KMS-11 (cell line): ENCODE results near the gene UBASH3B.

Source experiments
- H2AFZ ChIP-seq: fragments of 200-600 bp; sonication (generic); 2 replicates; pipeline ENCODE4 v1.6.1; 2016; ENCODE audit warnings: antibody characterized with exemption, mixed run types, low read depth
- H3K27ac ChIP-seq: fragments of 200-600 bp; sonication (generic); 2 replicates; pipeline ENCODE4 v1.6.1; 2016; ENCODE audit warnings: mild to moderate bottlenecking, mixed run types
- H3K27me3 ChIP-seq: fragments of 200-600 bp; sonication (generic); 2 replicates; pipeline ENCODE4 v1.6.1; 2017; ENCODE audit warnings: mild to moderate bottlenecking, low read depth, mixed run types, moderate library complexity; ENCODE audit not compliant: insufficient read depth
- H3K36me3 ChIP-seq: fragments of 200-600 bp; sonication (generic); 2 replicates; pipeline ENCODE4 v1.6.1; 2017; ENCODE audit warnings: mild to moderate bottlenecking, mixed run types; ENCODE audit not compliant: insufficient read depth
- H3K4me1 ChIP-seq: fragments of 200-600 bp; sonication (generic); 2 replicates; pipeline ENCODE4 v1.6.1; 2016; ENCODE audit warnings: mild to moderate bottlenecking, low read depth, mixed run types; ENCODE audit not compliant: poor library complexity, severe bottlenecking
- H3K4me2 ChIP-seq: fragments of 200-600 bp; sonication (generic); 2 replicates; pipeline ENCODE4 v1.7.0; 2016; ENCODE audit warnings: mild to moderate bottlenecking, mixed run types
- H3K4me3 ChIP-seq: fragments of 200-600 bp; sonication (generic); IDR thresholded peaks from 2 replicates; pipeline ENCODE4 v1.6.1; 2017; ENCODE audit warnings: low read depth, low read length, mixed read lengths; ENCODE audit not compliant: insufficient read depth
- H3K79me2 ChIP-seq: fragments of 200-600 bp; sonication (generic); 2 replicates; pipeline ENCODE4 v1.6.1; 2016; ENCODE audit warnings: low read depth, mixed run types; ENCODE audit not compliant: insufficient read depth
- H3K9ac ChIP-seq: fragments of 200-600 bp; sonication (generic); 2 replicates; pipeline ENCODE4 v1.6.1; 2016; ENCODE audit warnings: mild to moderate bottlenecking, mixed run types
- H4K20me1 ChIP-seq: fragments of 200-600 bp; sonication (generic); 2 replicates; pipeline ENCODE4 v1.6.1; 2016; ENCODE audit warnings: mild to moderate bottlenecking, mixed run types; ENCODE audit not compliant: insufficient read depth
- TF ChIP-seq, protein P1 (sequence below): fragments of 200-600 bp; sonication (generic); conservative IDR thresholded peaks from 2 replicates; pipeline ENCODE4 v1.6.1; 2017; ENCODE audit warnings: low read depth, mild to moderate bottlenecking, antibody characterized with exemption, low read length, moderate library complexity, mixed read lengths

UBASH3B gene

GRCh38 chr11:122764371-122765090 is 109.0 kb downstream of the UBASH3B start:
- Histone ChIP-seq H3K27me3 (no peaks in the 10 kb centered on the region), H3K4me1 (no peaks in the 10 kb centered on the region), H3K4me2 (no peak overlapping the region), H3K79me2 (no peaks in the 10 kb centered on the region), H2AFZ (no peak overlapping the region), H3K9ac (no peak overlapping the region), H4K20me1 (no peaks in the 10 kb centered on the region), H3K27ac (no peak overlapping the region), H3K36me3 (no peaks in the 10 kb centered on the region), H3K4me3 (no peak overlapping the region)
- TF ChIP-seq, protein P1, sequence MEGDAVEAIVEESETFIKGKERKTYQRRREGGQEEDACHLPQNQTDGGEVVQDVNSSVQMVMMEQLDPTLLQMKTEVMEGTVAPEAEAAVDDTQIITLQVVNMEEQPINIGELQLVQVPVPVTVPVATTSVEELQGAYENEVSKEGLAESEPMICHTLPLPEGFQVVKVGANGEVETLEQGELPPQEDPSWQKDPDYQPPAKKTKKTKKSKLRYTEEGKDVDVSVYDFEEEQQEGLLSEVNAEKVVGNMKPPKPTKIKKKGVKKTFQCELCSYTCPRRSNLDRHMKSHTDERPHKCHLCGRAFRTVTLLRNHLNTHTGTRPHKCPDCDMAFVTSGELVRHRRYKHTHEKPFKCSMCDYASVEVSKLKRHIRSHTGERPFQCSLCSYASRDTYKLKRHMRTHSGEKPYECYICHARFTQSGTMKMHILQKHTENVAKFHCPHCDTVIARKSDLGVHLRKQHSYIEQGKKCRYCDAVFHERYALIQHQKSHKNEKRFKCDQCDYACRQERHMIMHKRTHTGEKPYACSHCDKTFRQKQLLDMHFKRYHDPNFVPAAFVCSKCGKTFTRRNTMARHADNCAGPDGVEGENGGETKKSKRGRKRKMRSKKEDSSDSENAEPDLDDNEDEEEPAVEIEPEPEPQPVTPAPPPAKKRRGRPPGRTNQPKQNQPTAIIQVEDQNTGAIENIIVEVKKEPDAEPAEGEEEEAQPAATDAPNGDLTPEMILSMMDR = no peak

GRCh38 chr11:122765487-122766131 is 110.1 kb downstream of the UBASH3B start:
- H3K9ac ChIP-seq = no peak overlapping the region
- H3K4me2 ChIP-seq = no peak overlapping the region
- no peak overlapping the region for H3K27ac ChIP-seq
- H2AFZ ChIP-seq = no peak overlapping the region
- no peaks in the 10 kb centered on the region for H3K79me2 ChIP-seq
- H3K36me3 ChIP-seq = no peaks in the 10 kb centered on the region
- no peak overlapping the region for H3K4me3 ChIP-seq
- no peaks in the 10 kb centered on the region for H3K4me1 ChIP-seq
- no peaks in the 10 kb centered on the region for H3K27me3 ChIP-seq
- H4K20me1 ChIP-seq = no peaks in the 10 kb centered on the region
- TF ChIP-seq, protein P1 = no peak

DNA sequence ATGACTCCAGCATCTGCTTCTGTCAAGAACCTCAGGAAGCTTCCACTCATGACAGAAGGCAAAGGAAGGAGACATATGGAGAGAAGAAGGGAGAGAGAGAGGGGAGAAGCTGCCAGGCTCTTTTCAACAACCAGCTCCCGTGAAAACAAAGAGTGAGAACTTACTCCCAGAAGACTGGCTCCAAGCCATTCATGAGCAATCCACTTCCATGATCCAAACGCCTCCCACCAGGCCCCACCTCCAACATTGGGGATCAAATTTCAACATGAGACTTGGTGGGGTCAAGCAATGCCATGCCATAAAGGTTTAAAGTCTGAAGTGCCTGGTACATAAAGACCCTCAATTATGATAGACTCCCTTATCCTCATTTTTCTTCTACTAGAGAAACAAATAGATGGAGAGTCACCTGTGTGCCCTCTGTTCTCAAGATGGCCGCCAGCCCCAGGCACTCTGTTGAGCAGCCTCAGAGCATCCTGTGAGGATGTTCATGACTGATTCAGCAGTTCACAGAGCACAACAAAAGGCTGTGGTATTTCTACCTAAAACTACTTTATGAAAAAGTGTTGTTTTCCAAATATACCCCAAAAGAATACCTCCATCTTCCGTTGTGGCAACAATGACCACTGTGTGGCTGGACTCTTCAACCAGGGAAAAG is 113.7 kb downstream of the UBASH3B start:
- TF ChIP-seq, protein P1 = no peak
- H3K27me3 ChIP-seq = no peaks in the 10 kb centered on the region
- H3K79me2 ChIP-seq = no peaks in the 10 kb centered on the region
- H3K36me3 ChIP-seq = no peaks in the 10 kb centered on the region
- no peak overlapping the region for H3K4me2 ChIP-seq
- H4K20me1 ChIP-seq = no peaks in the 10 kb centered on the region
- H3K9ac ChIP-seq = no peak overlapping the region
- no peaks in the 10 kb centered on the region for H3K4me1 ChIP-seq
- no peak overlapping the region for H2AFZ ChIP-seq
- no peak overlapping the region for H3K4me3 ChIP-seq
- no peak overlapping the region for H3K27ac ChIP-seq

GRCh38 chr11:122772945-122773344 is 117.4 kb downstream of the UBASH3B start:
- Histone ChIP-seq H2AFZ (no peak overlapping the region), H3K4me2 (no peak overlapping the region), H3K27ac (no peak overlapping the region), H3K27me3 (no peaks in the 10 kb centered on the region), H3K79me2 (no peaks in the 10 kb centered on the region), H3K36me3 (no peaks in the 10 kb centered on the region), H3K4me1 (no peaks in the 10 kb centered on the region), H3K4me3 (no peak overlapping the region), H4K20me1 (no peaks in the 10 kb centered on the region), H3K9ac (no peak overlapping the region)
- TF ChIP-seq, protein P1 = no peak
